NCI-H2107 treated with DMSO at 0.1 percent for 48 hours (cell line): Measurements from ENCODE around the gene EMSY.
A peak's percentile ranks its signal among the peaks of the same experiment; 100 is the strongest.

Experiments used
- DNase-seq: peaks from one replicate; lab custom pipeline; 2025; ENCODE audit not compliant: unreplicated experiment; lab: John Stamatoyannopoulos, UW

Gene EMSY

GRCh38 chr11:76456571-76456970 is 11.8 kb downstream of the EMSY start:
- DNase-seq, result no peak

- DNase-seq, result no peak
These were observed 14.5 kb downstream of the EMSY start for GRCh38 chr11:76459299-76459698.

- no peak for DNase-seq
These were observed 15.0 kb downstream of the EMSY start for GRCh38 chr11:76459846-76460245.

GRCh38 chr11:76462317-76462716 is 17.5 kb downstream of the EMSY start:
- no peak for DNase-seq

GRCh38 chr11:76465701-76466100 is 20.9 kb downstream of the EMSY start:
- no peak for DNase-seq

- no peak for DNase-seq
These were observed 21.8 kb downstream of the EMSY start for GRCh38 chr11:76466666-76467065.

GRCh38 chr11:76469141-76469540 is 24.3 kb downstream of the EMSY start:
- DNase-seq, result no peak

GRCh38 chr11:76471382-76471781 is 26.6 kb downstream of the EMSY start:
- no peak for DNase-seq

GRCh38 chr11:76480241-76480640 is 35.4 kb downstream of the EMSY start:
- no peak for DNase-seq

GRCh38 chr11:76491644-76492043 is 46.8 kb downstream of the EMSY start:
- DNase-seq, result no peak

- no peak for DNase-seq
These were observed 48.2 kb downstream of the EMSY start for GRCh38 chr11:76493040-76493439.

- DNase-seq, result no peak
These were observed 49.1 kb downstream of the EMSY start for GRCh38 chr11:76493626-76494539.

- DNase-seq, result no peak
These were observed 50.2 kb downstream of the EMSY start for GRCh38 chr11:76495019-76495418.

- no peak for DNase-seq
These were observed 51.4 kb downstream of the EMSY start for GRCh38 chr11:76496174-76496573.

GRCh38 chr11:76501526-76502202 is 56.8 kb downstream of the EMSY start:
- no peak for DNase-seq

- DNase-seq, result no peak
These were observed 62.0 kb downstream of the EMSY start for GRCh38 chr11:76506833-76507232.

- DNase-seq, result no peak
These were observed 65.5 kb downstream of the EMSY start for GRCh38 chr11:76510060-76511047.

- peak; percentile 18 for DNase-seq
These were observed 68.2 kb downstream of the EMSY start for GRCh38 chr11:76512851-76513653.

- no peak for DNase-seq
These were observed 68.8 kb downstream of the EMSY start for GRCh38 chr11:76513654-76514034.

- DNase-seq, result no peak
These were observed 70.7 kb downstream of the EMSY start for GRCh38 chr11:76515494-76515893.
